BLaER1 treated with 17β-estradiol and CSF1 and Interleukin-3, amounts not matched to agents 10 nM and 100 nM (cell line): ENCODE data around the gene PTPN3.

Experiments used
- H3K27ac ChIP-seq, 11 experiments: shearing (Covaris generic); formaldehyde crosslinking; 2 replicates each; pipeline ENCODE4 v1.8.1; 2022
- H3K27me3 ChIP-seq, 11 experiments: shearing (Covaris generic); formaldehyde crosslinking; 2 replicates each; pipeline ENCODE4 v1.8.1; 2022
- H3K36me3 ChIP-seq, 11 experiments: shearing (Covaris generic); formaldehyde crosslinking; 2 replicates each; pipeline ENCODE4 v1.8.1; 2022
- H3K4me1 ChIP-seq, 10 experiments: shearing (Covaris generic); formaldehyde crosslinking; 2 replicates each; pipeline ENCODE4 v1.8.1; 2022
- H3K4me2 ChIP-seq, 11 experiments: shearing (Covaris generic); formaldehyde crosslinking; 2 replicates each; pipeline ENCODE4 v1.8.1; 2022
- H3K4me3 ChIP-seq, 10 experiments: shearing (Covaris generic); formaldehyde crosslinking; 2 replicates each; pipeline ENCODE4 v1.8.1; 2022
- H3K9ac ChIP-seq, 11 experiments: shearing (Covaris generic); formaldehyde crosslinking; 2 replicates each; pipeline ENCODE4 v1.8.1; 2022
- H3K9me3 ChIP-seq, 11 experiments: shearing (Covaris generic); formaldehyde crosslinking; replicated peaks in 1 of 11; 2 replicates each; pipeline ENCODE4 v1.8.1; 2022
- H4K20me1 ChIP-seq, 11 experiments: shearing (Covaris generic); formaldehyde crosslinking; 2 replicates each; pipeline ENCODE4 v1.8.1; 2022
- Cebpa-rat ChIP-seq, 11 experiments: shearing (Covaris generic); IDR thresholded peaks; 2 replicates each; pipeline ENCODE4 v1.8.1; 2022

PTPN3 gene

GRCh38 chr9:109408759-109409462 lies 89.2 kb downstream of the PTPN3 start:
- Histone ChIP-seq H3K4me2 (peak overlapping the region in 3 of 11 experiments; percentile 13 to 33 (median 16); a peak in 1 of 22 replicates), H3K27ac (no peak overlapping the region)

GRCh38 chr9:109403766-109404320 lies 94.3 kb downstream of the PTPN3 start:
- peaks cover 0 to 5% (median 0%) of the 10 kb centered on the region in 11 experiments; a peak in 1 of 22 replicates for H3K27me3 ChIP-seq
- no peaks in the 10 kb centered on the region; a peak in 1 of 22 replicates for H4K20me1 ChIP-seq
- peaks cover 0 to 36% (median 10%) of the 10 kb centered on the region in 10 experiments; a peak in 13 of 20 replicates for H3K4me1 ChIP-seq
- no peaks in the 10 kb centered on the region for H3K36me3 ChIP-seq
- H3K27ac ChIP-seq = no peak overlapping the region
- no peak overlapping the region; a peak in 1 of 22 replicates for H3K9ac ChIP-seq
- TF ChIP-seq Cebpa-rat (IDR thresholded peaks at IDR 0.05) = no peak
- no peak overlapping the region for H3K4me3 ChIP-seq
- no peaks in the 10 kb centered on the region for H3K9me3 ChIP-seq
- H3K4me2 ChIP-seq = peak overlapping the region in 8 of 11 experiments; percentile 16 to 43 (median 38); a peak in 15 of 22 replicates

More at GRCh38 chr9:109408759-109409462, 89.2 kb downstream of the PTPN3 start:
- no peaks in the 10 kb centered on the region for H3K36me3 ChIP-seq
- H3K27me3 ChIP-seq = peaks cover 0 to 14% (median 0%) of the 10 kb centered on the region in 11 experiments; a peak in 4 of 22 replicates
- H3K4me1 ChIP-seq = peaks cover 4 to 54% (median 32%) of the 10 kb centered on the region in 10 experiments; a peak in 18 of 20 replicates
- no peak overlapping the region for H3K4me3 ChIP-seq
- H4K20me1 ChIP-seq = no peaks in the 10 kb centered on the region; a peak in 1 of 22 replicates
- H3K9ac ChIP-seq = no peak overlapping the region; a peak in 1 of 22 replicates
- H3K9me3 ChIP-seq = no peaks in the 10 kb centered on the region
- no peak for TF ChIP-seq Cebpa-rat (IDR thresholded peaks at IDR 0.05)

- TF ChIP-seq Cebpa-rat (IDR thresholded peaks at IDR 0.05) = no peak
- H3K27ac ChIP-seq = no peak overlapping the region
- no peak overlapping the region for H3K4me3 ChIP-seq
- H4K20me1 ChIP-seq = no peaks in the 10 kb centered on the region; a peak in 1 of 22 replicates
- peaks cover 0 to 5% (median 0%) of the 10 kb centered on the region in 11 experiments; a peak in 1 of 22 replicates for H3K27me3 ChIP-seq
- peaks cover 0 to 34% (median 10%) of the 10 kb centered on the region in 10 experiments; a peak in 13 of 20 replicates for H3K4me1 ChIP-seq
- no peak overlapping the region for H3K9ac ChIP-seq
- H3K9me3 ChIP-seq = no peaks in the 10 kb centered on the region
- H3K4me2 ChIP-seq = peak overlapping the region in 4 of 11 experiments; percentile 19 to 43 (median 40); a peak in 8 of 22 replicates
- no peaks in the 10 kb centered on the region for H3K36me3 ChIP-seq
Measured at GRCh38 chr9:109403116-109403515, 95.0 kb downstream of the PTPN3 start.

- Histone ChIP-seq H3K27me3 (peaks cover 0 to 5% (median 0%) of the 10 kb centered on the region in 11 experiments; a peak in 1 of 22 replicates), H3K27ac (no peak overlapping the region), H3K4me3 (no peak overlapping the region), H3K9ac (no peak overlapping the region), H3K9me3 (no peaks in the 10 kb centered on the region), H3K4me1 (peaks cover 0 to 34% (median 10%) of the 10 kb centered on the region in 10 experiments; a peak in 13 of 20 replicates), H3K4me2 (no peak overlapping the region; a peak in 1 of 22 replicates), H3K36me3 (no peaks in the 10 kb centered on the region), H4K20me1 (no peaks in the 10 kb centered on the region; a peak in 1 of 22 replicates)
- no peak for TF ChIP-seq Cebpa-rat (IDR thresholded peaks at IDR 0.05)
Measured at GRCh38 chr9:109401990-109402318, 96.2 kb downstream of the PTPN3 start.

- no peak overlapping the region for H3K4me3 ChIP-seq
- peaks cover 0 to 34% (median 10%) of the 10 kb centered on the region in 10 experiments; a peak in 13 of 20 replicates for H3K4me1 ChIP-seq
- peak overlapping the region in 1 of 11 experiments; percentile 10; a peak in 3 of 22 replicates for H3K4me2 ChIP-seq
- H3K27ac ChIP-seq = no peak overlapping the region
- peaks cover 0 to 5% (median 0%) of the 10 kb centered on the region in 11 experiments; a peak in 1 of 22 replicates for H3K27me3 ChIP-seq
- no peak overlapping the region for H3K9ac ChIP-seq
- H3K9me3 ChIP-seq = no peaks in the 10 kb centered on the region
- no peaks in the 10 kb centered on the region; a peak in 1 of 22 replicates for H4K20me1 ChIP-seq
- no peaks in the 10 kb centered on the region for H3K36me3 ChIP-seq
- TF ChIP-seq Cebpa-rat (IDR thresholded peaks at IDR 0.05) = no peak
Measured at GRCh38 chr9:109401169-109401989, 96.7 kb downstream of the PTPN3 start.

GRCh38 chr9:109399258-109399767 lies 98.8 kb downstream of the PTPN3 start:
- H3K4me2 ChIP-seq = no peak overlapping the region
- H3K36me3 ChIP-seq = no peaks in the 10 kb centered on the region
- H3K4me1 ChIP-seq = peaks cover 0 to 33% (median 10%) of the 10 kb centered on the region in 10 experiments; a peak in 13 of 20 replicates
- no peak for TF ChIP-seq Cebpa-rat (IDR thresholded peaks at IDR 0.05)
- no peak overlapping the region for H3K4me3 ChIP-seq
- peaks cover 0 to 5% (median 0%) of the 10 kb centered on the region in 11 experiments; a peak in 1 of 22 replicates for H3K27me3 ChIP-seq
- no peak overlapping the region for H3K27ac ChIP-seq
- no peaks in the 10 kb centered on the region for H3K9me3 ChIP-seq
- no peaks in the 10 kb centered on the region; a peak in 1 of 22 replicates for H4K20me1 ChIP-seq
- H3K9ac ChIP-seq = no peak overlapping the region

- no peaks in the 10 kb centered on the region for H3K4me1 ChIP-seq
- H4K20me1 ChIP-seq = no peaks in the 10 kb centered on the region; a peak in 1 of 22 replicates
- no peak overlapping the region for H3K9ac ChIP-seq
- no peak overlapping the region for H3K4me3 ChIP-seq
- H3K9me3 ChIP-seq = no peaks in the 10 kb centered on the region
- no peak overlapping the region for H3K27ac ChIP-seq
- H3K36me3 ChIP-seq = no peaks in the 10 kb centered on the region
- H3K4me2 ChIP-seq = no peak overlapping the region
- H3K27me3 ChIP-seq = no peaks in the 10 kb centered on the region
- no peak for TF ChIP-seq Cebpa-rat (IDR thresholded peaks at IDR 0.05)
Measured at GRCh38 chr9:109391176-109391575, 106.9 kb downstream of the PTPN3 start.

- Histone ChIP-seq H3K9me3 (no peaks in the 10 kb centered on the region), H4K20me1 (no peaks in the 10 kb centered on the region; a peak in 1 of 22 replicates), H3K36me3 (no peaks in the 10 kb centered on the region), H3K4me3 (no peak overlapping the region), H3K27me3 (no peaks in the 10 kb centered on the region), H3K9ac (no peak overlapping the region), H3K27ac (no peak overlapping the region), H3K4me1 (no peaks in the 10 kb centered on the region), H3K4me2 (no peak overlapping the region)
- no peak for TF ChIP-seq Cebpa-rat (IDR thresholded peaks at IDR 0.05)
Measured at GRCh38 chr9:109387856-109388255, 110.3 kb downstream of the PTPN3 start.
